K562 (cell line): ENCODE data around the gene PCED1B. TPM values are rescaled to one million over a fixed set of nuclear protein-coding genes. Genes with fewer than 3 reads are reported as not detected.

Experiments
- ATAC-seq: fragments of 200-7000 bp; cut with Tn5 transposase; 3 replicates; pipeline ENCODE4 v1.9.1; 2020; ENCODE audit warnings: moderate library complexity
- BruUV-seq: library from RNA; stranded (reverse); fragments of 400-500 nt; replicated peaks from 2 replicates; lab custom pipeline; 2021; lab: Mats Ljungman, UMichigan
- CTCF ChIA-PET: fragments of 300-600 bp; formaldehyde crosslinking; extraction: SDS; loops from one replicate; lab custom pipeline; 2021; ENCODE audit warnings: low intra/inter-chr PET ratio; lab: Yijun Ruan, JAX
- POLR2A ChIA-PET: fragments of 300-600, 350-650 bp; sonication (Branson Sonifier 250); formaldehyde crosslinking; extraction: SDS; loops from one replicate; lab custom pipeline; 2021; ENCODE audit warnings: antibody characterized with exemption, inconsistent platforms; lab: Yijun Ruan, JAX
- DNase-seq, 4 experiments: peaks; one replicate each; pipeline versions ENCODE4 v3.0.0 to v3.0.0-alpha.2; 2011 to 2018; ENCODE audit warnings: low spot score in 3 of 4, mixed read lengths in 3 of 4; ENCODE audit errors: extremely low read depth in 1 of 4
- FAIRE-seq: peaks from 2 replicates; lab custom pipeline; 2011; peaks lifted over from hg19 to GRCh38; lab: Jason Lieb, UNC
- H2AFZ ChIP-seq: 2 replicates; pipeline ENCODE4 v1.6.0; 2011; ENCODE audit warnings: low read depth, low read length, control low read depth, inconsistent platforms
- H3K27ac ChIP-seq: fragments of 200-600 bp; 3 replicates; pipeline ENCODE4 v1.8.0; 2011; ENCODE audit warnings: low read depth, mild to moderate bottlenecking, control low read depth, inconsistent platforms, low read length, moderate library complexity, mixed read lengths; ENCODE audit errors: extremely low read depth
- H3K27me3 ChIP-seq, 2 experiments: fragments of 300-600 bp in 1 of 2; 2 replicates in 1 of 2; 3 replicates in 1 of 2; pipeline versions ENCODE4 v1.6.0 to v1.8.0; 2011; ENCODE audit warnings: inconsistent platforms in 2 of 2, low read length in 2 of 2, mild to moderate bottlenecking in 1 of 2, mixed read lengths in 1 of 2, moderate library complexity in 1 of 2; ENCODE audit not compliant: control insufficient read depth in 2 of 2, insufficient read depth in 2 of 2
- H3K36me3 ChIP-seq: fragments of 300-600 bp; 3 replicates; pipeline ENCODE4 v1.8.0; 2011; ENCODE audit warnings: mild to moderate bottlenecking, low read length, inconsistent platforms; ENCODE audit not compliant: control insufficient read depth, insufficient read depth
- H3K4me1 ChIP-seq, 2 experiments: fragments of 200-600 bp in 1 of 2; replicated peaks in 1 of 2; 2 replicates in 1 of 2; 3 replicates in 1 of 2; pipeline versions ENCODE4 v1.5.1 to v1.8.0; 2011; ENCODE audit warnings: inconsistent platforms in 2 of 2, low read length in 2 of 2, mild to moderate bottlenecking in 1 of 2, mixed read lengths in 1 of 2, moderate library complexity in 1 of 2; ENCODE audit not compliant: control insufficient read depth in 2 of 2, insufficient read depth in 2 of 2
- H3K4me2 ChIP-seq: 2 replicates; pipeline ENCODE4 v1.6.1; 2011; ENCODE audit warnings: low read length, control low read depth, inconsistent platforms, mixed read lengths; ENCODE audit not compliant: insufficient read depth
- H3K4me3 ChIP-seq: fragments of 200-600 bp; sonication (generic), shearing (Covaris generic); 2 replicates; pipeline ENCODE4 v1.5.1; 2016; ENCODE audit warnings: control low read depth, inconsistent platforms
- H3K79me2 ChIP-seq: fragments of 200-600 bp; 3 replicates; pipeline ENCODE4 v1.8.0; 2011; ENCODE audit warnings: low read length, inconsistent platforms; ENCODE audit not compliant: control insufficient read depth, insufficient read depth
- H3K9ac ChIP-seq, 2 experiments: 2 replicates each; pipeline versions ENCODE4 v1.6.0 to v1.6.1; 2011; ENCODE audit warnings: low read depth in 2 of 2, low read length in 2 of 2, control low read depth in 1 of 2, inconsistent platforms in 1 of 2, mild to moderate bottlenecking in 1 of 2, mixed read lengths in 1 of 2; ENCODE audit not compliant: insufficient read depth in 1 of 2
- H3K9me1 ChIP-seq: one replicate; pipeline ENCODE4 v1.6.0; 2011; ENCODE audit warnings: inconsistent platforms, mild to moderate bottlenecking, low read length, moderate library complexity; ENCODE audit not compliant: control insufficient read depth, insufficient read depth
- H3K9me3 ChIP-seq: replicated peaks from 2 replicates; pipeline ENCODE4 v1.5.1; 2011; ENCODE audit warnings: low read depth, low read length, inconsistent platforms; ENCODE audit not compliant: control insufficient read depth, insufficient read depth
- H4K20me1 ChIP-seq: replicated peaks from 2 replicates; pipeline ENCODE4 v1.6.1; 2011; ENCODE audit warnings: low read length, inconsistent platforms, mixed read lengths; ENCODE audit not compliant: control insufficient read depth, insufficient read depth
- ESRRB ChIP-seq: fragments of 250-450 bp; sonication (Bioruptor Pico); IDR thresholded peaks from 2 replicates; pipeline ENCODE4 v1.5.0; 2020; ENCODE audit warnings: mild to moderate bottlenecking, moderate library complexity, borderline replicate concordance
- MEF2D ChIP-seq: conservative IDR thresholded peaks from 2 replicates; pipeline ENCODE4 v1.6.1; 2016; ENCODE audit warnings: low read depth, missing genetic modification characterization, missing compliant biosample characterization
- MITF ChIP-seq: IDR thresholded peaks from 2 replicates; pipeline ENCODE4 v1.6.1; 2014; ENCODE audit warnings: antibody characterized with exemption
- RAD21 ChIP-seq, 2 experiments: fragments of 250-450 bp in 1 of 2; fragments of 450-650 bp in 1 of 2; sonication (Bioruptor Pico) in 1 of 2; formaldehyde crosslinking in 1 of 2; IDR thresholded peaks in 1 of 2; conservative IDR thresholded peaks in 1 of 2; 2 replicates each; pipeline versions ENCODE4 v1.4.0 to v1.8.0; 2020 to 2022; ENCODE audit warnings: mild to moderate bottlenecking in 2 of 2, moderate library complexity in 1 of 2
- RBM14 ChIP-seq: fragments of 200-400 bp; formaldehyde crosslinking; IDR thresholded peaks from 2 replicates; pipeline ENCODE4 v1.6.1; 2018; ENCODE audit warnings: low read depth, mild to moderate bottlenecking, low read length, moderate library complexity, borderline replicate concordance; ENCODE audit not compliant: insufficient read depth
- SOX6 ChIP-seq: fragments of 450-650 bp; IDR thresholded peaks from 2 replicates; pipeline ENCODE4 v1.6.1; 2014; ENCODE audit warnings: mild to moderate bottlenecking
- ZNF124 ChIP-seq: sonication (generic); formaldehyde crosslinking; IDR thresholded peaks from 2 replicates; pipeline ENCODE4 v1.8.1; 2022; ENCODE audit warnings: missing genetic modification reagents
- WGBS: fragments of 100-300 bp; shearing (Covaris generic); methylation state at CpG from one replicate; pipeline ENCODE4 v1.1.6; 2016; ENCODE audit warnings: low coverage, mixed read lengths; ENCODE audit not compliant: insufficient coverage; ENCODE audit errors: missing lambda C conversion rate; 5-methylcytosine and 5-hydroxymethylcytosine counted together
- in situ Hi-C: fragments of 300-500 bp; cut with MboI; formaldehyde crosslinking; loops from 4 replicates; pipeline ENCODE4 v1.15.0; 2018; ENCODE audit warnings: inconsistent platforms, mixed read lengths
- intact Hi-C: fragments of 100-400 bp; cut with micrococcal nuclease; formaldehyde crosslinking; loops from 2 replicates; pipeline ENCODE4 v1.14.2; 2022
- polyA plus RNA-seq, 8 experiments: library from polyadenylated mRNA; depleted of rRNA in 4 of 8; stranded (reverse) in 5 of 8; unstranded in 3 of 8; fragments of >200 nt; fragmentation: Nextera tagmentation in 2 of 8; fragmentation: Illumina TruSeq in 1 of 8; extraction: Ambion mirVana in 2 of 8; extraction: Trizol in 1 of 8; gene quantifications; 2 replicates each; pipeline versions ENCODE4 v1.2.1 to v1.2.3, GENCODE V29; 2011 to 2014; ENCODE audit warnings: inconsistent platforms in 1 of 8, missing spikeins in 1 of 8
- total RNA-seq, 7 experiments: library from RNA; depleted of rRNA in 6 of 7; stranded (reverse); fragments of >200 nt in 6 of 7; fragmentation: Illumina TruSeq in 2 of 7; extraction: Trizol in 2 of 7; gene quantifications; 2 replicates each; pipeline versions ENCODE4 v1.2.1 to v1.2.3, GENCODE V29; 2011 to 2021; ENCODE audit warnings: low replicate concordance in 1 of 7

PCED1B gene
- total and polyA plus RNA-seq, 9 of the 15 experiments (the other 6 are each of a cell fraction or from before 2014, with no cell fraction given): 1.2 to 9.3 (median 2.5) TPM

GRCh38 chr12:47033081-47033480 lies 46.3 kb upstream of the PCED1B start:
- Histone ChIP-seq H3K4me3 (no peak overlapping the region), H3K4me1 (no peaks in the 10 kb centered on the region), H3K79me2 (no peaks in the 10 kb centered on the region), H3K9ac (no peak overlapping the region), H4K20me1 (no peaks in the 10 kb centered on the region), H3K4me2 (no peak overlapping the region), H3K27me3 (no peaks in the 10 kb centered on the region), H3K9me1 (no peaks in the 10 kb centered on the region), H2AFZ (no peak overlapping the region; the same call in 1 of the 2 replicates), H3K27ac (no peak overlapping the region), H3K9me3 (no peaks in the 10 kb centered on the region), H3K36me3 (no peaks in the 10 kb centered on the region)
- WGBS: 19% methylated on average over 5 of the region's 5 CpGs
- peak in 1 of 2 experiments; percentile 1; a peak in 1 of 4 replicates for TF ChIP-seq RAD21 (CRISPR knock-in tag; conservative IDR thresholded peaks at IDR 0.05 in 1 of 2, IDR thresholded peaks at IDR 0.05 in 1 of 2)
- no peak for TF ChIP-seq RBM14
- TF ChIP-seq ESRRB (CRISPR knock-in tag): no peak
- TF ChIP-seq ZNF124 (CRISPR knock-in tag): no peak
- no peak for TF ChIP-seq MITF
- no peak for TF ChIP-seq SOX6
- TF ChIP-seq MEF2D (tag): no peak
- FAIRE-seq: no peak
- no peak for DNase-seq
- intact Hi-C loops: loop anchor here (2.0 to 5.0 kb wide), 3 partner anchors 159 to 364 kb away; no protein-coding TSS in a partner anchor
- BruUV-seq: no TSS peak
- in situ Hi-C loops: loop anchor here (5.0 to 10.0 kb wide), 2 partner anchors 272 to 364 kb away; no protein-coding TSS in a partner anchor
- CTCF ChIA-PET: interaction anchor here (0.9 to 1.4 kb wide), 5 partner anchors 53 to 805 kb away, joined by 3 to 13 read pairs (median 4); no protein-coding TSS in a partner anchor
- peak; percentile 54; the same call in 1 of the 3 replicates for ATAC-seq
- POLR2A ChIA-PET: interaction anchor here (0.6 to 1.1 kb wide), 3 partner anchors 8 to 641 kb away, joined by 3 to 4 read pairs (median 3); no protein-coding TSS in a partner anchor
